ENCODE measurements around the gene TMEM94.
"Not testable (repeated sequence)": the region's sequence is repeated elsewhere in the genome, so short reads cannot be mapped to it uniquely, and the experiment has no call there.

DNA sequence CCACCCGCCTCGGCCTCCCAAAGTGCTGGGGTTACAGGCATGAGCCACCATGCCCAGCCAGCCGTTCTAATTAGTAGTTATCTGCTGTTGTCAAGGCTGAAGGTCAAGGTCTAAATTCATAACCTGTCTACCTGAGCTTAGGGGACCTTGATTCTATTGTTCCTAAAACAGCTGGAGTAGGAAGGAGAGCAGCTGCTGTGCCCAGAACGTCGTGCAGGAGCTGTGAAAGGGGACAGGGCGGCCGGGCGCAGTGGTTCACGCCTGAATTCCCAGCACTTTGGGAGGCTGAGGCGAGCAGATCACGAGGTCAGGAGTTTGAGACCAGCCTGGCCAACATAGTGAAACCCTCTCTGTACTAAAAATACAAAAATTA is 21.0 kb downstream of the TMEM94 start:
- TF ChIP-seq, protein P1, sequence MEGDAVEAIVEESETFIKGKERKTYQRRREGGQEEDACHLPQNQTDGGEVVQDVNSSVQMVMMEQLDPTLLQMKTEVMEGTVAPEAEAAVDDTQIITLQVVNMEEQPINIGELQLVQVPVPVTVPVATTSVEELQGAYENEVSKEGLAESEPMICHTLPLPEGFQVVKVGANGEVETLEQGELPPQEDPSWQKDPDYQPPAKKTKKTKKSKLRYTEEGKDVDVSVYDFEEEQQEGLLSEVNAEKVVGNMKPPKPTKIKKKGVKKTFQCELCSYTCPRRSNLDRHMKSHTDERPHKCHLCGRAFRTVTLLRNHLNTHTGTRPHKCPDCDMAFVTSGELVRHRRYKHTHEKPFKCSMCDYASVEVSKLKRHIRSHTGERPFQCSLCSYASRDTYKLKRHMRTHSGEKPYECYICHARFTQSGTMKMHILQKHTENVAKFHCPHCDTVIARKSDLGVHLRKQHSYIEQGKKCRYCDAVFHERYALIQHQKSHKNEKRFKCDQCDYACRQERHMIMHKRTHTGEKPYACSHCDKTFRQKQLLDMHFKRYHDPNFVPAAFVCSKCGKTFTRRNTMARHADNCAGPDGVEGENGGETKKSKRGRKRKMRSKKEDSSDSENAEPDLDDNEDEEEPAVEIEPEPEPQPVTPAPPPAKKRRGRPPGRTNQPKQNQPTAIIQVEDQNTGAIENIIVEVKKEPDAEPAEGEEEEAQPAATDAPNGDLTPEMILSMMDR (conservative IDR thresholded peaks at IDR 0.05; ENCODE audit: low read depth, low read length), result not testable (repeated sequence)
- TF ChIP-seq SMC3 (IDR thresholded peaks at IDR 0.05; ENCODE audit: low read depth, low read length); CHD1 (IDR thresholded peaks at IDR 0.05; ENCODE audit: low read depth, low read length); POLR2A (IDR thresholded peaks at IDR 0.05; ENCODE audit: low read depth, low read length); RAD21 (IDR thresholded peaks at IDR 0.05; ENCODE audit: low read length); FOS (IDR thresholded peaks at IDR 0.05; ENCODE audit: low read depth, low read length); RFX5 (IDR thresholded peaks at IDR 0.05; ENCODE audit: low read depth, low read length); RCOR1 (IDR thresholded peaks at IDR 0.05; ENCODE audit: insufficient replicate concordance, low read length); MAFK (IDR thresholded peaks at IDR 0.05; ENCODE audit: low read depth, low read length); CEBPB (IDR thresholded peaks at IDR 0.05; ENCODE audit: low read depth, low read length); MAZ (IDR thresholded peaks at IDR 0.05; ENCODE audit: borderline replicate concordance, low read depth, low read length); MXI1 (IDR thresholded peaks at IDR 0.05; ENCODE audit: borderline replicate concordance, low read depth, low read length): not testable (repeated sequence)
- TF ChIP-seq, protein P2, sequence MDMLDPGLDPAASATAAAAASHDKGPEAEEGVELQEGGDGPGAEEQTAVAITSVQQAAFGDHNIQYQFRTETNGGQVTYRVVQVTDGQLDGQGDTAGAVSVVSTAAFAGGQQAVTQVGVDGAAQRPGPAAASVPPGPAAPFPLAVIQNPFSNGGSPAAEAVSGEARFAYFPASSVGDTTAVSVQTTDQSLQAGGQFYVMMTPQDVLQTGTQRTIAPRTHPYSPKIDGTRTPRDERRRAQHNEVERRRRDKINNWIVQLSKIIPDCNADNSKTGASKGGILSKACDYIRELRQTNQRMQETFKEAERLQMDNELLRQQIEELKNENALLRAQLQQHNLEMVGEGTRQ (IDR thresholded peaks at IDR 0.05; ENCODE audit: low read depth, low read length), result not testable (repeated sequence)
- TF ChIP-seq, protein P3, sequence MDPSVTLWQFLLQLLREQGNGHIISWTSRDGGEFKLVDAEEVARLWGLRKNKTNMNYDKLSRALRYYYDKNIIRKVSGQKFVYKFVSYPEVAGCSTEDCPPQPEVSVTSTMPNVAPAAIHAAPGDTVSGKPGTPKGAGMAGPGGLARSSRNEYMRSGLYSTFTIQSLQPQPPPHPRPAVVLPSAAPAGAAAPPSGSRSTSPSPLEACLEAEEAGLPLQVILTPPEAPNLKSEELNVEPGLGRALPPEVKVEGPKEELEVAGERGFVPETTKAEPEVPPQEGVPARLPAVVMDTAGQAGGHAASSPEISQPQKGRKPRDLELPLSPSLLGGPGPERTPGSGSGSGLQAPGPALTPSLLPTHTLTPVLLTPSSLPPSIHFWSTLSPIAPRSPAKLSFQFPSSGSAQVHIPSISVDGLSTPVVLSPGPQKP (IDR thresholded peaks at IDR 0.05; ENCODE audit: borderline replicate concordance, low read depth, low read length), result not testable (repeated sequence)

All from IMR-90 (cell line).